ENCODE measurements around the gene BICC1.

The BICC1 gene

GRCh38 chr10:58660575-58661255 is 148.0 kb downstream of the BICC1 start:
- no peak for DNase-seq

GRCh38 chr10:58661336-58661735 is 148.7 kb downstream of the BICC1 start:
- no peak for DNase-seq

GRCh38 chr10:58661902-58662301 is 149.2 kb downstream of the BICC1 start:
- no peak for DNase-seq

DNA sequence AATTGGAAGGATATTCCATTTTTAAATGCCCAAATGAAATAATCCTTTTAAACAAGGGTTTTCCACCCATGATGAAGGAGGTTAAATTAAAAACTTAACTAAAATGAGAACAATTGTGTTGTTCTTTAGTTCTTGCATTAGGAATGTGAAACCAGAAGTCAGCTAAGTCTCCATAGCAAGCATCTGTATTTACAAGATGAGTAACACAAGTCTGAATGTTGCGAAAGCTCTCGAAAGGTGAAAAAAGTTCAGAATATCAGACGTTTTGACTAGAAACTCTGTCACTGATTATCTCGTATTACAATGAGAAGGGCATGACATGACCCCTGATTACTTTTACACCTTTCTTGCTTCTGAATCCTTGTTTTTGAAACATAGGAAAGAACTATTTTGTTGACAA is 149.6 kb downstream of the BICC1 start:
- DNase-seq = no peak

DNA sequence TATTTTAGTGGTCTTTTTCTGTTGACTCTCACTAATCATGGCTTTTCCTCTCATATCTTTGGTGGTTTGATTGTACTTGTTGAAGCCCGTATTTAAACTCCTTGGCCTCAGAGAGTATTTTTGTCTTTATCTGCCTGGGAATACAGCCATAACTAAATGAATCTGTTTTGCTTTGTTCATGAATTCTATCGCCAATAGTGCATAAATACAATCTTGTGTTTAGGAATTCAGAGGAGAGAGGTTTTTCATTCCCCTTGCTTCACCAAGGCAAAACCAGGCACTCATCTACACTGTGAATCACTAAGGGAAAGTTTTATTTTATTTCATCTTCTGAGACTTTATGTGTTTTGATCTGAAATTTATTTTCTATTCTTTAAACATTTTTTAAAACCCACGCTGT is 152.7 kb downstream of the BICC1 start:
- no peak for DNase-seq

DNA sequence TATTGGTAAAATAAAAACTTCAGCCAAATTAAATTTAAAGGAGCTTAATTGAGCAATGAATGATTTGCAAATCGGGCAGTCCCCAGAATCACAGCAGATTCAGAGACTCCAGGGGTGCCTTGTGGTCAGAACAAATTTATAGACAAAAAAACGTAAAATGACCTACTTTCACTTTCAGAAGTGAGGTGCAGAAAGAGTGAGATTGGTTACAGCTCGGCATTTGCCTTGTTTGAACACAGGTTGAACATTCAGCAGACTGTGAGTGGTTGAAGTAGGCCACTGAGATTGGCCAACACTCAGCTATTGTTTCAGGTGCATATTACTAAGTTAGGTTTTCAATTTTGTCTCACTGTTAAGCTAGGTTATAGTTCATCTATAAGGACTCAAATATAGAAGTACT is 153.4 kb downstream of the BICC1 start:
- no peak for DNase-seq

DNA sequence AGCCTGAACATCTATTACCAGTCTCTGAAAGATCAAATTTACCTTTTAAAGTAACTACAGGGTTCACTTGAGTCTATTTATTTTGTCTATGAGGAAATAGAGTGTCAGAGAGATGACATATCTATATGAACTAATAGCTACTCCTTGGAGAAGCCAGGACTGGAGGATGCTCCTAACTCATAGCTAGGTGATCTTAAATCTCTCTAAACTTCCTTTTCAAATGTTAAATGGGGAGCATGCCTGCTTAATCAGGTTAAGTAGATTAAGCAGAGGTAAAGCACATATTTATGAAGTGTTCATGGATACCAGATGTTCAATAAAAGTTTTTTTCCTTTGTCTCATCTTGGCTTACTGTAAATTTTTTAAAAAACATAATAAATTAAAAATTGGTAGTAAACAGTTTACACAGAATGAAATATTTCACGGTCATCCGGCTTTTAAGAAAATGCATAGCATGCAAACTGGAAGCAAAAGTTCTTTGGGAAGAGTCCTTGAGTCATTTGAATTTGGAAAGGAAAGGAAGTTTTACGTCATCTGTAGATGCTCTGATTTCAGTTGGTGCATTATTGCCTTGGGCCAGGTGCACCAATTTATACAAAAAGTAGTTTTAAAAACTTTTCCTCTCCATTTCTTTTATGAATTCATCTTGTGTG is 155.1 kb downstream of the BICC1 start:
- no peak for DNase-seq

DNA sequence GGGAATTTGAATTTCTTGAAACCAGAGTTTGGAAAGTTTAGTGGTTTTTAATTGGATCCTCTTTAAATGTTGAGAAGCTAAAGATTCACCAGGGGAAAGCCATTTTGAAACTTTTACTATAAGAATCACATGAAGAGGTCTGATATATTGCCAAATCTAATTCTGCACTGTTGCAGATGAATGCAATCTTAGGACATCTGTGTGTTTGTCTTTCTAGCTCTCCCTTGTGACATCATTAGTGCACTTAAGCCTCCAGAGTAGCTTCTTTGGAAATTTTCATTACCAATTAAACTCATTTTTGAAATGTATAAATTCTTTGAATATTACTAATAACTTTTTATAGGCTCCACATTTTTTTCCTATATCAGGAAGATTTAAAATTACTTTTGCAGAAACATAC is 160.2 kb downstream of the BICC1 start:
- DNase-seq = no peak

- no peak for DNase-seq
These were observed 161.6 kb downstream of the BICC1 start for GRCh38 chr10:58674251-58674650.

GRCh38 chr10:58675321-58675720 is 162.6 kb downstream of the BICC1 start:
- DNase-seq = no peak

DNA sequence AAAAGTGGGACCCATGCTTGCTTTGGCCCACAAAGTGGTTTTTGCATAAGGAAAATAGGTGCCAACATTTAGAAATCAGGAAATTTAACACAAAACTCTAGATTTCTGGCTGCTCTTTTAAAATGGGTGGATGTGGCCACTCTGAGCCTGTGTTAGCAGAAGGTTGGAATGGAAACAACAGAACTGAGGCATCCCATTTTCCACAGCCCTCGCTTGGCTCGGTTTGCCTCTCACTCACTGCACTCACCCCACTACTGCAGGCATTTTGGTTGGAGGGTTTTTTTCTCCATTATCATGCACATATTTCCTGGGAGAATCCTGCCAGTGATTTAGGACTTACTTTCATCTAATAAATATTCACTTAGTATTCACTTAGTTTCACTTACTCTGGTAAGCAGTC is 178.9 kb downstream of the BICC1 start:
- DNase-seq = no peak

GRCh38 chr10:58693919-58694318 is 181.2 kb downstream of the BICC1 start:
- DNase-seq = no peak

DNA sequence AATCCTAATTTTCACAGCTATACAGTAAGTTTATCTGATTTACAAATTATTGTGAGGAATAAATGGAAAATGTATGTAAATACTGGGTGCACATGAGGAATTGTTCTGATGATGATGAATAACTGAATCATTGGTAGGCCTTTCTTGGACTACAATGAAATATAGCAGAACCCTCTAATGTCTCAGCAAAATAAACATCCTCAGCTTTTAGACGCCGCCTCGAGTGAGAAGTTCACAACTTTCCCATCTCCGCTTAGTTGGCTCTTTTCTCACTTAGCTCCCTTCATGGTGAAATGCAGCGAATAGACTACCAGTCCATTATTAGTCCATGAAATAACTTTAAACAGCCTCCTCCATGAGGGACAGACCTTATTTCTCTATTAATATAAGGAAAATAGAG is 182.3 kb downstream of the BICC1 start:
- no peak for DNase-seq

DNA sequence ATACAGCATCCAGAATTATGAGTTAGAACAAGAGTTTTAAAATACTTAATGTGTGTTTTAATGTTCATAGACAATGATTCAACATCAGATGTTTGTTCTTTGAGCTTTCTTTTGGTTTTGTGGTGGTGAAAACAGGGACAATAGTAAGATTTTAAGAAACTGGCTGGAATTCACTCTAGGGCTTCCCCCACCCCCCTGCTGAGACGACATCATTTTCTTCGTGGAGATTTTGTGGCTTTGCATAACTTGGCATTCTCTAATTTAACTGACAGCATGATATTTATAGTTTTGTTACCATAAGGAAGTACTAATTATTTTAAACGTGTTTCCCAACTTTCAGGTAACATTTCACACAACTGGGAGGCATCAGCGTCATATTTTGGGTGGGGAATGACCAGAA is 184.1 kb downstream of the BICC1 start:
- no peak for DNase-seq

DNA sequence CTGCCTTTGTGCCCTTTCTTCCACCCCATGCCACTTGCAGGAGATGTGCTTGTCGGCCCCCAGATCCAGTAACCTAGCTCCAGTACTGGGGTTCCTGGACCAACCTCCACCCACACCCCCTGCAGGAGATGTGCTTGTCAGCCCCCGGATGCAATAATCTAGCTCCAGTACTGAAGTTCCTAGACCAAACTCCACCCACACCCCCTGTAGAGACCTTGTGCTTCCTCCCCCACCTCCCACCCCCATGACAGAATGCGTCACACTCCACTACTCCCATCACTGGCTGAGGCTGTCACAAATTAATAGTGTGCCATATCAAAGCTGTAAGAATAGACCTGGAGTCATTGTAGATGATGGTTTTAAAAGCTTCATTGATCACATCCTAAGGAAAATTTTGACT is 185.0 kb downstream of the BICC1 start:
- DNase-seq = no peak

DNA sequence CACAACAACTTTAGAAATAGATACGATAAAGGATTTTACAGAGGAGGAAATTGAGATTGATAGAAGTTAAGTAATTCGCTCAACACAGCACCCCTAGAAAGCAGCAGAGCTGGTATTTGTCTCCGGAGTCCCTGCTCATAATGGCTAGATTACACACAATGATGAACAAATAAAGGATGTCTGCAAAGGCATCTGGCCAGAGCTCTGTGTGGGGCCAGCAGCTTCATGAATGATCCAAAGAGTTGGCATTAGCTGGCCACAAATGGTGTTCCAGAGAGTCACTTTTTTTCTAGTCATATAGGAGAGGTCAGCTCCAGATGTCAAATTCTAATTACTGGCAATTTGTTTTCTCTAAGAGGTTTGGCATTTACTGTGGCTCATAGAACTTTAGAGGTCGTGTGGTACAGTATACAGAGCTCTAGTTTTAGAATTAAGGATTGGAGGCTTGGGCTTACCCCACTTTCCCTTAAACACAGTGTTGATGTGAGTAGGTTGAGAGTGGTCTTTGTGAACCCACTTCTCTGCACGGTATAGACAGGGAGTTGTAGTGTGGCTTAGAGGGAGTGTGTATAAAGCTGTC is 186.2 kb downstream of the BICC1 start:
- DNase-seq = no peak

DNA sequence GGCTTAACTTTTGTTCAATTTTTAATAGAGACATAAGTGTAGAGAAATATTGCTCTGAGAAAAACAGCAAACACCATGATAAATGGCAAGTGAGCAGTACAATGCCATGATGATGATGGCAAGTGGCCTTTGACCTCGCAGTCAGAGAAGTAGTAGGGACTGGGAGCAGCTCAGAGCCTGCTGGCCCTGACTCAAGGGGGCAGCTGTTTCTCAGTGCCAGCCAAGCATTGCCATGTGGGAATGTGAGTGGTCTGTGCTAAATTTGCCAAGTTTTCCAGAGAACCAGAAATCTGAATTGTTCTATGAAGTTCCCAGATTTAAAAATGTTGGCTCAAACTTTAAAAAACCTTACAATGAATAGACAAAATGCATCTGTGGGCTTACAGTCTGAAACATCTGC is 187.9 kb downstream of the BICC1 start:
- DNase-seq = no peak

GRCh38 chr10:58701405-58702135 is 188.9 kb downstream of the BICC1 start:
- no peak for DNase-seq

DNA sequence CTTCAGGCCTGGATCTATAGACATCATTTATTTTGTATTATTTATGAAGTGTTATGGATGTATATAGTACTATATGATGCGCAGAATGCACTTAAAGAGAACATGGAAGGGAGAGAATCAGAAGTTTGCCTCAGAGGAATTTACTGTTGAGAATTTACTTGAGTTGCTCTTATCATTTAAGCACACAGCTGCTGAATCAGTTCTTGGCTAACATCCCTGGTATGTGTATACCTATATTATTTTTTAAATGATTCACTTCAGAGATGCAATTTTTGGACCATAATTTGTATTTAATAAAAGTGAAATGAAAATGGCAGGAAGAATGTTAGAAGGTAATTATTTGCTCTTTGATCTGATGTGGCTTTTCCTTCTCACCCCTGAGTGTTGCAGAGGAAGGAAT is 191.6 kb downstream of the BICC1 start:
- no peak for DNase-seq

- DNase-seq = no peak
These were observed 192.0 kb downstream of the BICC1 start for GRCh38 chr10:58704671-58705141.

DNA sequence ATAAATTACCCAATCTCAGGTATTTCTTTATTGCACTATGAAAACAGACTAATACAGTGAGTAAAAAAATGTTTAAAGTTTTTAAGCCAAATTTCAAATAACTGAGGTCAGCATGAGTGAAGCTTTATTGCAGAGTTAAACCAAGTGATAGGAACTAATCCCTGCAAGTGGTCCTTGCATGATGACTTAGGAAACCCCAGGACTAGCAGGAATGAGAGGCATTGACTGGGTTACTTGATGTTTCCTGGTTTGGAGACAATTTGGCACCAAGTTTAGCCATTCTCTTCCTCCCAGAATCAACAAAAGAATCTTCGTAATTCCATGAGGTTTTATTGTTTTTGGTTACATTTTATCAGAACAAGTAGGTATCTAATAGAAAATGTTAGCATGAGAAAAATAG is 194.2 kb downstream of the BICC1 start:
- DNase-seq = no peak

GRCh38 chr10:58712141-58712540 is 199.5 kb downstream of the BICC1 start:
- no peak for DNase-seq

DNA sequence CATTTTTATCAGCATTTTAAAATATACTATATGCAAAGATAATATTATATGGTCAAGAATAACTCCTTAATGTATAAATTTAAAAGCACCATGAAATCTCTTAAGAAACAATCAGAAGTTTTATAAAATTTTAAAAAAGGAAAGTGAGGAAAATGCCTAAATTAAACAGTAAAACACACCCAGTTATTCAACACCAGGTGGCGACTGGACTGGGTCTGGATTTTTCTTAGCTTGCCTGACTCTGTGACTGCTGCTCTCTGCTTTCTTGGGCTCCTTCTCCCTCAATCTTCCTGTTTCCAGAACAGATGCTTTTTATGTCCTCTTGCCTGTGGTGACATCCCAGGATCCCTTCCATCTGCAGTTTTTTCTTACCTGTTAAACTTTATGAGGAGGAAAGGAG is 200.3 kb downstream of the BICC1 start:
- no peak for DNase-seq

- no peak for DNase-seq
These were observed 201.7 kb downstream of the BICC1 start for GRCh38 chr10:58714409-58714808.
